Endometrial microvascular endothelial cells (primary cell): Measurements from ENCODE around the gene ID3. TPM values are rescaled to one million over a fixed set of nuclear protein-coding genes. Genes with fewer than 3 reads are reported as not detected.

Experiments
- in situ Hi-C: cut with HindIII; loops from 2 replicates; pipeline ENCODE4 v1.10.0; 2017; ENCODE audit warnings: low sequenced_read_pairs, low pct_unique_long_range_greater_than_20kb; ENCODE audit errors: inconsistent ontology term
- total RNA-seq: library from RNA; depleted of rRNA; stranded (reverse); fragments of >200 nt; gene quantifications from one replicate; pipeline ENCODE4 v1.2.3, GENCODE V29; 2015; ENCODE audit errors: inconsistent ontology term

Gene ID3
- total RNA-seq, 1 donor from 2014 or later: 302 TPM

- in situ Hi-C loops: no loop called here
These were observed 9.5 kb upstream of the ID3 start for GRCh38 chr1:23568608-23569383.

- in situ Hi-C loops: no loop called here
These were observed 8.8 kb upstream of the ID3 start for GRCh38 chr1:23567996-23568607.

- in situ Hi-C loops: no loop called here
These were observed 8.3 kb upstream of the ID3 start for GRCh38 chr1:23567629-23567995.

- in situ Hi-C loops: no loop called here
These were observed 7.0 kb upstream of the ID3 start for GRCh38 chr1:23566304-23566703.

GRCh38 chr1:23565776-23566175 is 6.5 kb upstream of the ID3 start:
- in situ Hi-C loops: no loop called here

GRCh38 chr1:23564529-23565122 is 5.3 kb upstream of the ID3 start:
- in situ Hi-C loops: no loop called here

GRCh38 chr1:23563755-23564374 is 4.6 kb upstream of the ID3 start:
- in situ Hi-C loops: no loop called here

- in situ Hi-C loops: no loop called here
These were observed 3.7 kb upstream of the ID3 start for GRCh38 chr1:23563003-23563402.

- in situ Hi-C loops: no loop called here
These were observed 3.0 kb upstream of the ID3 start for GRCh38 chr1:23562137-23562876.

- in situ Hi-C loops: no loop called here
These were observed 2.5 kb upstream of the ID3 start for GRCh38 chr1:23561813-23562100.

- in situ Hi-C loops: no loop called here
These were observed 1.9 kb upstream of the ID3 start for GRCh38 chr1:23561076-23561812.

GRCh38 chr1:23559985-23560741 is 862 bp upstream of the ID3 start:
- in situ Hi-C loops: loop anchor here (10.0 kb wide), 1 partner anchor 75 kb away; no protein-coding TSS in a partner anchor

- in situ Hi-C loops: loop anchor here (10.0 kb wide), 1 partner anchor 76 kb away; no protein-coding TSS in a partner anchor
These were observed 497 bp downstream of the ID3 start for GRCh38 chr1:23558872-23559135.

GRCh38 chr1:23558140-23558871 is 995 bp downstream of the ID3 start:
- in situ Hi-C loops: loop anchor here (10.0 kb wide), 1 partner anchor 76 kb away; no protein-coding TSS in a partner anchor

- in situ Hi-C loops: loop anchor here (10.0 kb wide), 1 partner anchor 77 kb away; no protein-coding TSS in a partner anchor
These were observed 1.7 kb downstream of the ID3 start for GRCh38 chr1:23557471-23558124.

- in situ Hi-C loops: loop anchor here (10.0 kb wide), 1 partner anchor 78 kb away; no protein-coding TSS in a partner anchor
These were observed 2.4 kb downstream of the ID3 start for GRCh38 chr1:23556635-23557470.
